Measurements from ENCODE around the gene MAML3. TPM values are rescaled to one million over a fixed set of nuclear protein-coding genes. Genes with fewer than 3 reads are reported as not detected.
A peak's percentile ranks its signal among the peaks of the same experiment; 100 is the strongest.

Gene MAML3
- total RNA-seq, 1 experiment from 2014 or later: not detected

DNA sequence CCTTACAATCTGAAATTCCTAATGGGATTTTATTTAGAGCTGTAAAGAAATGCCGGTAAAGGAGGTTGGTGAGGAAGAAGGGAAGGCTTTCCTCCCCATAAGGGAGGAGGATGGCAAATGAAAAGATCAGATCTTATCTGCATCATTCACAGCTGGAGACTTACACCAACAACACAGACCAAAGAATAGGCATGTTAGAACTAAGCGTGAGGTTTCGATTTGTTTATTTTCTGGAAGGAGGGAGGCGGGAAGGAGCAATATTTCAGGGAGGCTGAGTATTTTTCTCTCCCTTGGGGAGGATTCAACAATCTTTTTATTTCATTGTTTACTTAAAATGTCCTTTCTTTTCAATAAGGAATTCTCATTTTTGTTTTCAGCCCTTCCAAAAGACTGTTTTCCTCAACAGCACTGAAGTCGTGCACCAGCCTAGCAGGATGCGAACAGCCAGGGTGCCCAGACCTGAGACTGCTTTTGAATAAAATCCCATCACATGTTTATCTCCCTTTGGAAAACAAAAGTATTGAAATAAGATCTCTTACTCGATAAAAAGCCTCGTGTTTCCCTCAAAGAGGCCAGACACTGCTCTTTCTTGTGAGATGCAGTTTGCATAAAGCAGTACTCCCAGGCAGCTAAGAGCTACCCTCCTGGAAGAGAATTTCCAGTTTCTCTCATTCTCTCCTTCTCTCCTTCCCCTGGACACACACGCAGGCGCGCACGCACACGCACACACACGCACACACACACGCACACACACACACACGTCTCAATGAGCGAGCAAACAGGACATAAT, 252.3 kb downstream of the MAML3 start:
- in situ Hi-C loops (cut with HindIII; ENCODE audit: low sequenced_read_pairs): no loop called here
- DNase-seq (ENCODE audit: low spot score): peak; percentile 45

DNA sequence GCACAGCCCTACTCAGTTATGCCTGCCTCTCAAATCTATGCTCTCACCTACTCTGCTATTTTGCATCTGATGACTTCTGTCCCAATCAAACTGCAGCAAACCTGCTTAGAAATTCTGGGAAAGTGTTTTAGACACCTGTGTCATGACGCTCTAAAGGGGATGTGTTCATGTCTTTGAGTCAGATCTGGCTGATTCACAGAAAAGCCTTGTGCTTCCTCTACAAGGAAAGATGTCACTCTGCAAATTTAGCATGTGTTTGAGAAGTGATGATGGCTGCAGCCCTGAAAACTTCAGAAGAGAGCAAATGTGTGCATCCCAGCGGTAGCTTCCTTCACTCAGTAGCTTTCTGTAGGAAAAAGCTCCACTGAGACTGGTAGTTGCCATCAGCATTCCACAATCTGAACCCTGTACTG, 253.0 kb downstream of the MAML3 start:
- no peak for DNase-seq (ENCODE audit: low spot score)
- in situ Hi-C loops (cut with HindIII; ENCODE audit: low sequenced_read_pairs): no loop called here

DNA sequence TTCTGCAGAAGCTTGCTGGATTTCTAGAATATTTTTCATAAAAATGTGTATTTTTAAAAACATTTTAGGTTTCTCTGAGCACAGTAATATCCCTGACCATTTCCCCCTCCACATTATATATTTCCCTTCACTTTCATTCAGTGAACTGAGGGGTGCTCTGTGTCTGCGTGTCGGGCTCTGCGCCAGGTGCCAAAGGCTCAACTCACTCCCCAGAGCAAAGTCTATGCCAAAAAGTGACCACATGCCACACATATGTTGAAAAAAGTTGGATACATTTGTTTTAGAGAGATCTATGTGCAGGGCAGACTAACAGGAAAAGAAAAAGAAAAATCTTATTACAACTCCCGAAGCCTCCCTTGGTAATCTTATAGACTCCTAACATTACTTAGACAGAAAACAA, 254.6 kb downstream of the MAML3 start:
- no peak for DNase-seq (ENCODE audit: low spot score)
- in situ Hi-C loops (cut with HindIII; ENCODE audit: low sequenced_read_pairs): no loop called here

DNA sequence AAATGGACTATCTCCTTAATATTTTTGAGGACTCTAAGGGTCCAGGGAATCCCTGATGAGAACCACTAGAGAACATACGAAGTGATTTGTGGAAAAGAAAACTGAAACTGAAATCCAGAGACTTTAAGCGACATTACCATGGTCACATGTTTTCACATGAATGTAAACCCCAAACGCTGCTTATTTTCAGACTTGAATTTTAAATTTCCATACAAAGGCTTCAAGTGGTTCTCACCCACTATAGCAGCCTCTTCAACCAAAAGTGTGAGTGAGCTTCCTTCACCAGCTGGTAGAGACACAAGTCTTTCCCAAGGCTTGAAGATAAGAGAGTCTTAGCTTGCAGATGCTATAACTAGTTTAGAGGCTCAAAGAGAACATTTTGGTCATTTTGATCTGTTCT, 255.7 kb downstream of the MAML3 start:
- in situ Hi-C loops (cut with HindIII; ENCODE audit: low sequenced_read_pairs): no loop called here

DNA sequence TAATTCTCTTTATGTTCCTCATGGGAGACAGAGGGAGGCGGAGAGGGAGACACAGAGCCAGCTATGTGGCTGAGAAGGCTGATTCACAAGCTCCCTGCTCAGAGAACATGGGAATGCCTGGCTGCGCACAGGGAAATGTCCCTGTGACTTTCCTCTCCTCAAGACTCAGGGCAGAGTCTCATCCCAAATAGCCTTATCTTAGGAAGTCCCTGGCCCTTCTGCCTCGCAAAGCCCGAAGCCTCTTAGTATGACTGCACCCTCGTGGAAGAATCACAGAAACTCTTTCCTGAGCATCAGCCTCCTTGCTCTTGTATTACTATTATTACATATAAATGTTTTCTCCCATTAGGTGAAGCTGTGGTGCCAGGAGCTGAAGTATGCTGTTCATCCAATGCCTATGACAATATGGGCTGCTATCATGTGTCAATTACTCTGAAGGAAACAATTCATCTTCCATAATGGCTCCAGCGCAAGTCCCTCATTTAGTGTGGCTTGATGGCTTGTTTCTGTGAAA, 257.8 kb downstream of the MAML3 start:
- no peak for DNase-seq (ENCODE audit: low spot score)
- in situ Hi-C loops (cut with HindIII; ENCODE audit: low sequenced_read_pairs): no loop called here

More for the DNA sequence above, 255.7 kb downstream of the MAML3 start:
- no peak for DNase-seq (ENCODE audit: low spot score)

DNA sequence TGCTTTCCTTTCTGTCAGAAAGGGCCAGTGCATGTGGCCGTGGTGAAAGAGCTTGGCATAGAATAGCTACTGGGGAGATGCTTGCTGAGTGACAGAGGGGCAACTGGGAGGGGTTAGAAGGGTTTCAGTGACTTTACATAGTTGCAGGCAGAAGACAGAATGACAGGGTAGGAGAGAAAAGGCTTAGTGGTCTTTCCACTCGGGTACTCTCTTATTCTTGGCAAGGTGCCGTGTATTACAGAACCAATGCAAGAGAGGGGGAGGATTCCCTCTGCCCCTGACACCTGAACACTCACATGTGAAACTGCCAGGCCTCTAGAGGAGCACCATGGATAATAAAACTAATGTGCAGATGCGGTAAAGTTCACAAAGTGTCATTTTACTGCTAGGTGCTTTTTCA, 260.2 kb downstream of the MAML3 start:
- DNase-seq (ENCODE audit: low spot score): no peak
- in situ Hi-C loops (cut with HindIII; ENCODE audit: low sequenced_read_pairs): no loop called here

DNA sequence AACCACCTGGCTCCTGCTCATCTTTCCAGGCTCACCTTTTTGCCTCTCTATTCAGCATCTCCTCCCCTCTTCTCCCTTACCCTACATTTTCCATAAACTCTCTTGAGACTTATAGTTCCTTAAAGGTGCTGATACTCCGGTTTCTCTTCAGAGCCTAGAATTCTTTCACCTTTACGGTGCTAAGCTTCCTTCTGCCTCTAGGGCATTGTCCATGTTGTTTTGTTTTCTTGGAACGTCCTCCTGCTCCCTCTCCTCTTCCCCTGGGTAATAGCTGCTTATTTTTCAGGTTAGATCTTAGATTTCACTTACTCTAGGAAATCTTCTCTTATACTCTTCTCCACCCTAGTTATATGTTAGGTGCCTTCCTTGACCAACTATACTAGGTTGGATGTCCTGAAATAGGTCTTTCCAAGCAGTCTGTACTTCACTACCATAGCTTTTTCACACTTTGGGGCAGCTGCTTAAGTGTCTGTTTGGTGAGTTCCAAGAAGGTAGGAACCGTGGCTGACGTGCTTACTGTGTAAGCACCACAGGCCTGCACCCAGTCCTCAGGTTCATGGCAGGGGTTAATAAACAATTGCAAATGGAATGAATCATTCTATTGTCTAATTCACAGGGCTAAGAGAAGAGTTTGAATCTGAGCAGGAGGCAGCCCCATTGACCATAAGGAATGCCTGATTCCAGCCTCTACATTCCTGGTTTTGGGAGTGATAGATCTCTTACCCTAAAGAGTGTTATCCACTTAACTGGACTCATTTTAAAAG, 260.8 kb downstream of the MAML3 start:
- no peak for DNase-seq (ENCODE audit: low spot score)
- in situ Hi-C loops (cut with HindIII; ENCODE audit: low sequenced_read_pairs): no loop called here

DNA sequence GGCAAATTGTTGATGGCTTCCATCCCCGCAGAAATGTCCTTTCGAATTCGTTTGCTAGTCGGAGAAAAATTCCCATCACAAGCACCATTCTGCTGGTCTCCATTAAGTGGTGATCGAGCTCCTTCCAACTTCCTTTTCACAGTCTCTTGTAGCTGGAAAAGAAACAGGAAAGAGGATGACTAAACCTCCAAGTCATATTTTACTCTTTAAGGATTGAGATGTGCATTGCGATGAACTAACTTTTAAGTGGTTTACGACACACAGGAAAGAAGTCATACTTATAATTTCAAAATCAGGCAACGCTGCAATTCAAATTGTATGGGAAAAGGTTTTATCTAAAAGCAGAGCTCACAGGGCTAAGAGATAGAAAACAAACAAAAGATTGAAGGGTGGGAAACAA, 263.2 kb downstream of the MAML3 start:
- DNase-seq (ENCODE audit: low spot score): no peak
- in situ Hi-C loops (cut with HindIII; ENCODE audit: low sequenced_read_pairs): no loop called here

DNA sequence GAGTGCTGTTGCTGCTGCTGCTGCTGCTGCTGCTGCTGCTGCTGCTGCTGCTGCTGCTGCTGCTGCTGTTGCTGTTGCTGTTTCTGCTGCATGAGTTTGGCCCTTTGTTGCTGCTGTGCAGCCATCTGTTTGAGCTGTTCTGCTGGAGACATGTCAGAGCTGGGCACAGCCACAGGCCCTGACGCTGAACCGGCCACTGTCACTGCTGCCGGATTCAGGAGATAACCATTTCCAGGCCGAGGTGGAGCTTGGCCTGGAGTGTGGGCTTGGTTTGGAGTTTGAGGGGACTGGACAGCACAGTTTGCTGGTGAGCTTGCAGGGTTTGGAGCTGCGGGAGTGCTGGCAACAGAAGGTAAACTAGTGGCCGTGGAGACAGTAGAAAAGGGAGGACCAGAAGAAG, 264.1 kb downstream of the MAML3 start:
- in situ Hi-C loops (cut with HindIII; ENCODE audit: low sequenced_read_pairs): no loop called here
- DNase-seq (ENCODE audit: low spot score): no peak

DNA sequence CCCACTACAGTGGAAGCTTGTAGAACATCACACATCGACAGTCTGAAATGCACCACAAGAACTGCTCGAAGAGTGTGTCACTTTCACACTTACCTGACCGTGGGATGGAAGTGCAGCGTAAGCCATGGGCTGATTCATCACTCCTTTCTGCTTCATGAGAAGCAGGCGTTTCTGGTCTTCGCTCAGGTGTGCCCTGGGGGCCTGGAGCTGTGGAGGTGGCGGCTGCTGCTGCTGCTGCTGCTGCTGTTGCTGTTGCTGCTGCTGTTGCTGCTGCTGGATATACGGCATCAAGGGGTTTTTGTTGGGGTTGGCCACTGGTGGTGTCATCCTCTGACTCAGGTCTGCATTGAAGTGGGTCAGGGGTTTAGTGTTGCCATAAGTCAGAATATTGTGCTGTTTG, 264.7 kb downstream of the MAML3 start:
- DNase-seq (ENCODE audit: low spot score): no peak
- in situ Hi-C loops (cut with HindIII; ENCODE audit: low sequenced_read_pairs): no loop called here

DNA sequence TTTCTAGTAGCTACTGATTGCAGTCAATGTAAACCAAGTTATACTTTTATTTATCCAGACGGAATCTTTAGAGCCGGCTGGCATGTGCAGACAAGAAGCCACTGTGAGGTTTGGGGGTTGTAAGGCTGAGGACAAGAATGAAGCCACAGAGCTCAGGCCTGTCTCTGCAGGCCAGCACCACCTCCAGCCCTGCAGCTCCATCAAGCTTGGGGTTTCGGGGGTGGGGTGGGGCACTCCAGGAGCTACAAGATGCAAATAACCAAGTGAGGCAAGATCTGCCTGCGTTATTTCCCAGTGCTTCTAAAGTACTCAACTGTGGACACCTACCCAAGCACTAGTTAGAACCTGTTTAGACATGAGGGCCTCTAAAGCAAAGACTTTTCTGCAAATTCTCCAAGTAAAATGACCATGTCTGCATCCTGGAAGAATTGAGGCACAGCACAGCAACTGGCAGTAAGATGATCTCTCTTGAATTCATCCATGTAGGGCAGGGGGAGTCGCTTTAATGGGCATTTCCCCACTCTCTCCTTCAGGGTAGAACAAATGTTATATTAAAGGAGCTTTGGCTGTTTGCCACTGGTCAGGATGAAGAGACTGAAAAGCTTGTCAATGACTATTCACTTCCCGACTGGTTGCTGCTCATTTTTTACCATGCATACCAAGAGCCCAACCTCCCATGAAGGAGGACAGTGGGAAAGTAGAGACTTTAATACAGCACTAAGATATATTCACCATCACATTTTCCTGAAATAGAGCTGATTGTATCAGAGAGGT, 265.8 kb downstream of the MAML3 start:
- peak; percentile 33 for DNase-seq (ENCODE audit: low spot score)
- in situ Hi-C loops (cut with HindIII; ENCODE audit: low sequenced_read_pairs): no loop called here

DNA sequence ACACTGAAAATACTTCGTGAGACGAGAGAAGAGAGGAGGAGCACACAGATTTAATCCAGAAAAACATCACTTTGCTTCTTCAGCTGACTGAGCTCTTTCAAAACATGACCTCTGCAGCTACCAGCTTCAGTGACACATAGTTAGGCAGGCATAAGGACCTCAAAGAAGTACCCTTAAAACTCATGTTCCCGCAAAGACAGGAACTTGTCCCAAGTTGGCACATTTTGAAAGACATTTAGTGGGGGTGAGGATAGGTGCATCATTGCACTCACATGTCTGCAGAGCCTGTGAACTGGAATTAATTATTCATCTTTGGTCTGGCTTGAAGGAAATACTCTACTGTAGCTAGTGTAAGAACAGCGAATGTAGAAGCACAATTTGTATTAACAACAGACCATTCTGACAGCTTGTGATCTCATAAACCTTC, 266.6 kb downstream of the MAML3 start:
- in situ Hi-C loops (cut with HindIII; ENCODE audit: low sequenced_read_pairs): no loop called here

DNA sequence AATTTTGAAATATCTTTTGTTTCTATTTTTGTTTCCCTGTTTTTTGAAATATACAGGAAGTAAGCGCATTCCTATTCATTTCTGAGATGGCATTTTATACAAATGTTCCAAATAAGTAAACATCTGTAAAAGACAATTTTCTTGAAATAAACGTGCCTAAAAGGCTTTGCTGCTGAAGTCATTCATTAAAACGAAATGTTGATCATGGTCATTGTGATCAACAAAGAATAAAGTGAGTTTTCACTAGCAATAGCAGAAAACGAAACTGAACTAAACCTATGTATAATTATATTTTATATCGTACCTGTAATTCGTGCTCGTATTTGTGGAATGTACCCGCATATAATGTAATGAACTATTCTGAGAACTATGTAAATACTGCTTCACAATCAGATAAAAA, 267.2 kb downstream of the MAML3 start:
- in situ Hi-C loops (cut with HindIII; ENCODE audit: low sequenced_read_pairs): no loop called here
- peak; percentile 15 for DNase-seq (ENCODE audit: low spot score)

More for the DNA sequence above, 266.6 kb downstream of the MAML3 start:
- peak; percentile 43 for DNase-seq (ENCODE audit: low spot score)

DNA sequence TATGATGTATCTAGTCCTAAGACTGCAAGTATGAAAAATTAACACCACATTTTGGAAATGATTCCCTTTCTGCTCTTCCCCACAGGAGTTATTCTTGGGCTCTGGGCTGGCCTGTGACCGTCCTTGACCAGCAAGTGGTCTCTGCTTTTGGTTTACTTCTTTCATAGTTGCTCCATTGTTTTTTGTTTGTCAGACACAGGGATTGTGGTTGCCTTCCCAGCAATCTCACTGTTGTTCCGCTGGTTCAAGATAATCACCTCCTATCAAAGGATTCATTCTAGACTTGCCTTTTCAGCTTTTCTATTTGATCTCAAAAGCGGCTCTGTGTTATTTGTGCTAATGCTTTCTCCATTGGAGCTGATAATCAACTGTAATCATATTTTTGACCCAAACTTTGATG, 269.5 kb downstream of the MAML3 start:
- no peak for DNase-seq (ENCODE audit: low spot score)
- in situ Hi-C loops (cut with HindIII; ENCODE audit: low sequenced_read_pairs): no loop called here

DNA sequence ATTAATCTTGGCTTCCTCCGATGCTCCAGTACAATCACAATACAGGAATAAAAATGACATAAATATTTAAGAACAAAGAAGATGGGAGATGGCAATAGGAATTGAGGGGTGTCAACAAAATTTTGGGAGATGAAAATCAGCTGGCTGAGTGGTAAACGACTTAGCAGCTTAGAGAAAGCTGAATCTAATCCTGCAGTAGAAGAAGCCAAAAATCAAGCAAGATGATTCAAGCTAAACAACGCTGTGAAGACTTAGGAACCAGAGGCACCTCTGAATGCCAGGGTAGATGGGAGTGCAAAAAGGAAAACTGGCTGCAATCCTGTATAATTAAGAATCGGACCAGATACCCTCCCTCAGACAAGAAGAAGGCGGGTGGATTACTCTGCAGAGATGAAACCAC, 273.1 kb downstream of the MAML3 start:
- DNase-seq (ENCODE audit: low spot score): no peak
- in situ Hi-C loops (cut with HindIII; ENCODE audit: low sequenced_read_pairs): no loop called here

DNA sequence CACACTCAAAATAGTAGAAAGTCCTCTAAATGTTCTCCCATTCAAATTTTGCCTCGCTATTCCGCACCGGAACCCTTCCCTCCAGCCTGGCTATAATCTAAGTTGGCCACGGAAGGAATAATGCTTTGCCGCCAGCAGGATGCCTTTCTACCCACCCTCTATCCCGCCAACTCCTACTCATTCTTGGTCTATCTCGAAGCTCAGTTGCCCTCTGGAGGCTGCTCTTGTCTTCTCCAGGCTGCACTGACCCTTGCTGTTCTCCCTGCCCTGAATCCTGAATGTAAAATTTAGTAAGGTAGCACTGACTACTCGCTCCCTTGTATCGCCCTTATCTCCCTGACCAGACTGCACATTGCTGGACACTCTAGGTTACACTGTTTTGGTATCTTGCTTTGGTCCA, 275.9 kb downstream of the MAML3 start:
- no peak for DNase-seq (ENCODE audit: low spot score)
- in situ Hi-C loops (cut with HindIII; ENCODE audit: low sequenced_read_pairs): no loop called here

DNA sequence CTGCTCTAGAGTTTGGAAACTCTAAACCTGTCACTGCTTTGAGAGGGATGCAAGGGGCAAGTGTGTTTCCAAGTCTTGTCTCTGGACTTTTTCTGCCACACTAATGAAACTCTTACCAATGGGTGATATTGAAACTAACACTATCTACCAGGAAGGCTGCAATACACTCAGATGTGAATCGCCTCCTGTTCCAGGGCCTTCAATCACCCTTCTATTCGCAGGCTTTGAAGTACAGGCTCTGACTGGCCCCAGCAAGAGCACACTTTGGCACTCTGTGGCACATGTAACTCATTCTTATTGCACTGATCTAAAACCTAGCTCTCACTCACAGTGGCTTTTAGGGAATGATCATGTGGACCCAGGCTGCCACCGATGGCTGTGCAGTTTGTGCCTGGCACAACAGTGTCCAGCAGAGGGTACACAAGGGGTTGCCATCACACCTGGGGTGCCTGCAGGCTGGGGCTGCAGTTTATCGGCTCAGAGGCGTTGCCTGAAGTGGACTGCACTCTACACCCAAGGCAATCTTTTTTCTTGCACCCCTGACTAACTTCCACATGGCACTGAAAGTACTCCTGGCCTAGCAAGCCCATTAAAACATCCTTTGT, 277.5 kb downstream of the MAML3 start:
- DNase-seq (ENCODE audit: low spot score): no peak
- in situ Hi-C loops (cut with HindIII; ENCODE audit: low sequenced_read_pairs): no loop called here

DNA sequence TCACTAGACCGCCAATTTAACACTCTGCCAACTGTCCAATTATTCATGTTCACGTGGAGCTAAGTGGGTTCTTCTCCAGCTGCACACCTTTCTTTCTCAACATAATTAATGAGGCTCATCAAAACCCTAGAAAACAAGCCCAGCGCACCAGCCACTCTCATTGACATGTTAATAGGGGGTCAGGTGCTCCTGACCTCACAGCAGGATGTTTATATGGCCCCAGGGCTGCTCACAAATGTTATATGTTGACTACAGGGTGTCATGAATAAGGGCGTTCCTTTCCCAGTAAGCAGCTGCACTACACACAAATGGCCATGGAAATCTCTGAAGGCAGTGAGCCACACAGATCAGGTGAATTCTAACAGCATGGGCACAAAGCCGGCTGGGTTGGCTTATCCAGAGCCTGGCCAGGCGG, 278.6 kb downstream of the MAML3 start:
- in situ Hi-C loops (cut with HindIII; ENCODE audit: low sequenced_read_pairs): no loop called here
- DNase-seq (ENCODE audit: low spot score): peak; percentile 47

DNA sequence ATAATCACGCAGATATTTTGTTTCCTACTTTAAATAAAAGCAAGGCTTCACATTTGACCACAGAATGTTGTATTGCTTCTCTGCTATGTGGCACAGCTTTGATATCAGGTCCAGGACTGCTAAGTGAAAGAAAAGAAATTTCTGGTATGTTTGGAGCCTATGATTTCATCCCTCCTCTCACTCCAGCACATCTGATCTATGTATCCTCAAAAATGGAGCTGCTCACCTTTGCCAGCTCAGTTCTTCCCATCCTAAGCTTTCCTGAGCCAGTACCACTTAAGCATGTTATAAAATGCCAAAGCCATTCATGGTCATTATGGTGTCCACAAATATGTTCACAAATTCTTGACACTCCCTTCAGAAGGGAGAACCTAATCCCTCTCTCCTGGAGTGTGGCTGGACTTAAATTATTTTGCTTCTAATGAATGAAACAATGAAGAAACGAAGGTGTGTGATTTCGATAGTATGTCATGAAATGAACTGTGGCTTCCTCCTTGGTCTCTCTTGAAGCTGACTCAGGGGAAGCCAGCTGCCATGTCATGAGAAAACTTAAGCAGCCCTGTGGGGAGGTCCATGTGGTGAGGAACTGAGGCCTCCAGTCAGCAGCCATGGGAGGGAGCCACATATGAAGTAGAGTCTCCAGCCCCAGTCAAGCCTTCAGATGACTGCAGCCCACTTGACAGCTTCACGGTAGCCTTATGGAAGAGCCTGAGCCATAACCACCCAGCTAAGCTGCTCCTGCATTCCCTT, 280.7 kb downstream of the MAML3 start:
- DNase-seq (ENCODE audit: low spot score): no peak
- in situ Hi-C loops (cut with HindIII; ENCODE audit: low sequenced_read_pairs): no loop called here

Measured in G401 (cell line).